Upper lobe of right lung (tissue), 1 donor: ENCODE results near the gene B4GALT2. TPM values are rescaled to one million over a fixed set of nuclear protein-coding genes. Genes with fewer than 3 reads are reported as not detected.

Experiments used
- ATAC-seq: fragments of 200-7000 bp; cut with Tn5 transposase; one replicate; pipeline ENCODE4 v1.9.1; 2020; ENCODE audit warnings: mild to moderate bottlenecking, moderate library complexity
- DNase-seq: peaks from one replicate; pipeline ENCODE4 v3.0.0-alpha.2; 2020
- H3K27ac ChIP-seq: fragments of 200-600 bp; one replicate; pipeline ENCODE4 v1.8.0; 2022
- H3K27me3 ChIP-seq: fragments of 200-600 bp; one replicate; pipeline ENCODE4 v1.8.0; 2022; ENCODE audit warnings: mild to moderate bottlenecking
- H3K36me3 ChIP-seq: fragments of 200-600 bp; one replicate; pipeline ENCODE4 v1.8.0; 2022
- H3K4me1 ChIP-seq: fragments of 200-600 bp; one replicate; pipeline ENCODE4 v1.8.0; 2022
- H3K4me3 ChIP-seq: fragments of 200-600 bp; one replicate; pipeline ENCODE4 v1.8.0; 2022; ENCODE audit warnings: mild to moderate bottlenecking
- H3K9me3 ChIP-seq: fragments of 200-600 bp; one replicate; pipeline ENCODE4 v1.8.0; 2022
- intact Hi-C: fragments of 100-400 bp; cut with DNase I; formaldehyde crosslinking; loops from one replicate; pipeline ENCODE4 v1.11.0; 2022
- total RNA-seq: library from RNA; stranded (reverse); fragmentation: NEBNext Ultra II Directional; extraction: Animal tissue kit (Norgen Biotek cat#: 25700); gene quantifications from one replicate; pipeline ENCODE4 v1.2.1, GENCODE V29; 2021
- TF ChIP-seq, protein P1 (sequence below): fragments of 200-600 bp; IDR thresholded peaks from one replicate; pipeline ENCODE4 v1.8.0; 2022; ENCODE audit warnings: antibody characterized with exemption
- donor health status: DM: no; HTN: yes; CAD: no; lungs with severe emphysema.

The B4GALT2 gene
- total RNA-seq, 1 donor from 2014 or later: 23.8 TPM

- H3K27me3 ChIP-seq: no peaks in the 10 kb centered on the region
- H3K4me1 ChIP-seq: no peaks in the 10 kb centered on the region
- TF ChIP-seq, protein P1, sequence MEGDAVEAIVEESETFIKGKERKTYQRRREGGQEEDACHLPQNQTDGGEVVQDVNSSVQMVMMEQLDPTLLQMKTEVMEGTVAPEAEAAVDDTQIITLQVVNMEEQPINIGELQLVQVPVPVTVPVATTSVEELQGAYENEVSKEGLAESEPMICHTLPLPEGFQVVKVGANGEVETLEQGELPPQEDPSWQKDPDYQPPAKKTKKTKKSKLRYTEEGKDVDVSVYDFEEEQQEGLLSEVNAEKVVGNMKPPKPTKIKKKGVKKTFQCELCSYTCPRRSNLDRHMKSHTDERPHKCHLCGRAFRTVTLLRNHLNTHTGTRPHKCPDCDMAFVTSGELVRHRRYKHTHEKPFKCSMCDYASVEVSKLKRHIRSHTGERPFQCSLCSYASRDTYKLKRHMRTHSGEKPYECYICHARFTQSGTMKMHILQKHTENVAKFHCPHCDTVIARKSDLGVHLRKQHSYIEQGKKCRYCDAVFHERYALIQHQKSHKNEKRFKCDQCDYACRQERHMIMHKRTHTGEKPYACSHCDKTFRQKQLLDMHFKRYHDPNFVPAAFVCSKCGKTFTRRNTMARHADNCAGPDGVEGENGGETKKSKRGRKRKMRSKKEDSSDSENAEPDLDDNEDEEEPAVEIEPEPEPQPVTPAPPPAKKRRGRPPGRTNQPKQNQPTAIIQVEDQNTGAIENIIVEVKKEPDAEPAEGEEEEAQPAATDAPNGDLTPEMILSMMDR: no peak
- DNase-seq: no peak
- H3K36me3 ChIP-seq: no peaks in the 10 kb centered on the region
- intact Hi-C loops: no loop called here
- H3K27ac ChIP-seq: no peak overlapping the region
- H3K9me3 ChIP-seq: no peaks in the 10 kb centered on the region
- ATAC-seq: no peak
- no peak overlapping the region for H3K4me3 ChIP-seq
Measured at GRCh38 chr1:44010935-44011471, 32.0 kb downstream of the B4GALT2 start.

- Histone ChIP-seq H3K27me3 (no peaks in the 10 kb centered on the region), H3K4me3 (no peak overlapping the region), H3K9me3 (no peaks in the 10 kb centered on the region), H3K27ac (no peak overlapping the region), H3K4me1 (no peaks in the 10 kb centered on the region), H3K36me3 (no peaks in the 10 kb centered on the region)
- no peak for DNase-seq
- intact Hi-C loops: no loop called here
- ATAC-seq: no peak
- TF ChIP-seq, protein P1: no peak
Measured at GRCh38 chr1:44012404-44012803, 33.4 kb downstream of the B4GALT2 start.

- intact Hi-C loops: no loop called here
- no peaks in the 10 kb centered on the region for H3K36me3 ChIP-seq
- no peak overlapping the region for H3K4me3 ChIP-seq
- no peaks in the 10 kb centered on the region for H3K4me1 ChIP-seq
- ATAC-seq: no peak
- no peaks in the 10 kb centered on the region for H3K9me3 ChIP-seq
- no peak overlapping the region for H3K27ac ChIP-seq
- TF ChIP-seq, protein P1: no peak
- H3K27me3 ChIP-seq: no peaks in the 10 kb centered on the region
- no peak for DNase-seq
Measured at GRCh38 chr1:44012941-44013609, 34.1 kb downstream of the B4GALT2 start.

GRCh38 chr1:44013949-44014348 lies 34.9 kb downstream of the B4GALT2 start:
- no peak overlapping the region for H3K4me3 ChIP-seq
- no peaks in the 10 kb centered on the region for H3K9me3 ChIP-seq
- DNase-seq: no peak
- TF ChIP-seq, protein P1: no peak
- intact Hi-C loops: no loop called here
- H3K4me1 ChIP-seq: no peaks in the 10 kb centered on the region
- no peaks in the 10 kb centered on the region for H3K36me3 ChIP-seq
- H3K27ac ChIP-seq: no peak overlapping the region
- ATAC-seq: no peak
- no peaks in the 10 kb centered on the region for H3K27me3 ChIP-seq

GRCh38 chr1:44014365-44015104 lies 35.5 kb downstream of the B4GALT2 start:
- TF ChIP-seq, protein P1: no peak
- Histone ChIP-seq H3K4me3 (no peak overlapping the region), H3K9me3 (no peaks in the 10 kb centered on the region), H3K27me3 (no peaks in the 10 kb centered on the region), H3K4me1 (no peaks in the 10 kb centered on the region), H3K36me3 (no peaks in the 10 kb centered on the region), H3K27ac (no peak overlapping the region)
- intact Hi-C loops: no loop called here
- ATAC-seq (no peak), DNase-seq (no peak)
